ENCODE results near the gene PIGR. TPM values are rescaled to one million over a fixed set of nuclear protein-coding genes. Genes with fewer than 3 reads are reported as not detected.

Gene PIGR
- polyA plus RNA-seq, 2 of the 4 experiments (the other 2 are of a cell fraction) = 0.01 TPM; not detected in 1

GRCh38 chr1:206895325-206895724 lies 50.9 kb downstream of the PIGR start:
- ATAC-seq = peak; percentile 2 to 5; a peak in 2 of 6 replicates
- DNase-seq (ENCODE audit: low read depth in 1 of 2, low spot score in 1 of 2) = peak in 1 of 2 experiments; percentile 40
- TF ChIP-seq KDM5A (IDR thresholded peaks at IDR 0.05) = no peak
- TF ChIP-seq EHF (CRISPR knock-in tag; IDR thresholded peaks at IDR 0.05) = 0 out of 2 replicates have a peak, but pooled peaks have one; percentile 21
- TF ChIP-seq, protein P1, sequence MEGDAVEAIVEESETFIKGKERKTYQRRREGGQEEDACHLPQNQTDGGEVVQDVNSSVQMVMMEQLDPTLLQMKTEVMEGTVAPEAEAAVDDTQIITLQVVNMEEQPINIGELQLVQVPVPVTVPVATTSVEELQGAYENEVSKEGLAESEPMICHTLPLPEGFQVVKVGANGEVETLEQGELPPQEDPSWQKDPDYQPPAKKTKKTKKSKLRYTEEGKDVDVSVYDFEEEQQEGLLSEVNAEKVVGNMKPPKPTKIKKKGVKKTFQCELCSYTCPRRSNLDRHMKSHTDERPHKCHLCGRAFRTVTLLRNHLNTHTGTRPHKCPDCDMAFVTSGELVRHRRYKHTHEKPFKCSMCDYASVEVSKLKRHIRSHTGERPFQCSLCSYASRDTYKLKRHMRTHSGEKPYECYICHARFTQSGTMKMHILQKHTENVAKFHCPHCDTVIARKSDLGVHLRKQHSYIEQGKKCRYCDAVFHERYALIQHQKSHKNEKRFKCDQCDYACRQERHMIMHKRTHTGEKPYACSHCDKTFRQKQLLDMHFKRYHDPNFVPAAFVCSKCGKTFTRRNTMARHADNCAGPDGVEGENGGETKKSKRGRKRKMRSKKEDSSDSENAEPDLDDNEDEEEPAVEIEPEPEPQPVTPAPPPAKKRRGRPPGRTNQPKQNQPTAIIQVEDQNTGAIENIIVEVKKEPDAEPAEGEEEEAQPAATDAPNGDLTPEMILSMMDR (IDR thresholded peaks at IDR 0.05) = no peak
- no peak for TF ChIP-seq MAZ (IDR thresholded peaks at IDR 0.05; ENCODE audit: borderline replicate concordance, low read depth, low read length)
- no peak for TF ChIP-seq ELK1 (IDR thresholded peaks at IDR 0.05; ENCODE audit: low read depth, low read length)
- no peak for FAIRE-seq
- H3K4me3 ChIP-seq = no peak overlapping the region
- CTCF ChIA-PET = interaction anchor here (0.8 to 8.9 kb wide), 7 partner anchors 10 to 169 kb away, joined by 3 to 67 read pairs (median 4); no protein-coding TSS in a partner anchor
- peaks cover 73% of the 10 kb centered on the region for H3K4me1 ChIP-seq
- WGBS (ENCODE audit: missing lambda C conversion rate) = 46% methylated on average over 3 of the region's 3 CpGs
- H3K4me2 ChIP-seq = peak overlapping the region; percentile 57
- H3K27ac ChIP-seq = peak overlapping the region; percentile 41 to 74
- POLR2A ChIA-PET = no interaction called here
- H3K9me3 ChIP-seq = no peaks in the 10 kb centered on the region

- peak overlapping the region; percentile 19; the same call in 2 of the 3 replicates for H3K4me2 ChIP-seq
- POLR2A ChIA-PET = no interaction called here
- H3K4me1 ChIP-seq = peaks cover 72% of the 10 kb centered on the region
- no peak overlapping the region for H3K4me3 ChIP-seq
- FAIRE-seq (no peak), ATAC-seq (no peak), DNase-seq (ENCODE audit: low read depth in 1 of 2, low spot score in 1 of 2) (no peak)
- H3K9me3 ChIP-seq = no peaks in the 10 kb centered on the region
- CTCF ChIA-PET = interaction anchor here (2.5 to 8.9 kb wide), 2 partner anchors 16 to 20 kb away, joined by 9 to 67 read pairs; no protein-coding TSS in a partner anchor
- no peak for TF ChIP-seq EHMT2 (IDR thresholded peaks at IDR 0.05; ENCODE audit: low read depth)
- TF ChIP-seq HDAC2 (IDR thresholded peaks at IDR 0.05) = no peak
- TF ChIP-seq ZC3H11A (IDR thresholded peaks at IDR 0.05) = no peak
- no peak for TF ChIP-seq POLR2AphosphoS2 (conservative IDR thresholded peaks at IDR 0.05; ENCODE audit: low read length)
- TF ChIP-seq, protein P2, sequence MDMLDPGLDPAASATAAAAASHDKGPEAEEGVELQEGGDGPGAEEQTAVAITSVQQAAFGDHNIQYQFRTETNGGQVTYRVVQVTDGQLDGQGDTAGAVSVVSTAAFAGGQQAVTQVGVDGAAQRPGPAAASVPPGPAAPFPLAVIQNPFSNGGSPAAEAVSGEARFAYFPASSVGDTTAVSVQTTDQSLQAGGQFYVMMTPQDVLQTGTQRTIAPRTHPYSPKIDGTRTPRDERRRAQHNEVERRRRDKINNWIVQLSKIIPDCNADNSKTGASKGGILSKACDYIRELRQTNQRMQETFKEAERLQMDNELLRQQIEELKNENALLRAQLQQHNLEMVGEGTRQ (IDR thresholded peaks at IDR 0.05) = no peak
- TF ChIP-seq MAX (IDR thresholded peaks at IDR 0.05) = no peak
- no peak for TF ChIP-seq CBX8 (IDR thresholded peaks at IDR 0.05)
- no peak for TF ChIP-seq FOSB (CRISPR knock-in tag; IDR thresholded peaks at IDR 0.05)
- no peak for TF ChIP-seq TFCP2L1 (CRISPR knock-in tag; IDR thresholded peaks at IDR 0.05)
- TF ChIP-seq, protein P1 (IDR thresholded peaks at IDR 0.05) = no peak
- 90% methylated on average over 2 of the region's 2 CpGs for WGBS (ENCODE audit: missing lambda C conversion rate)
- peak overlapping the region in 1 of 2 experiments; percentile 31; a peak in 1 of 6 replicates for H3K27ac ChIP-seq
Observed at GRCh38 chr1:206893380-206893779, 52.9 kb downstream of the PIGR start.

DNA sequence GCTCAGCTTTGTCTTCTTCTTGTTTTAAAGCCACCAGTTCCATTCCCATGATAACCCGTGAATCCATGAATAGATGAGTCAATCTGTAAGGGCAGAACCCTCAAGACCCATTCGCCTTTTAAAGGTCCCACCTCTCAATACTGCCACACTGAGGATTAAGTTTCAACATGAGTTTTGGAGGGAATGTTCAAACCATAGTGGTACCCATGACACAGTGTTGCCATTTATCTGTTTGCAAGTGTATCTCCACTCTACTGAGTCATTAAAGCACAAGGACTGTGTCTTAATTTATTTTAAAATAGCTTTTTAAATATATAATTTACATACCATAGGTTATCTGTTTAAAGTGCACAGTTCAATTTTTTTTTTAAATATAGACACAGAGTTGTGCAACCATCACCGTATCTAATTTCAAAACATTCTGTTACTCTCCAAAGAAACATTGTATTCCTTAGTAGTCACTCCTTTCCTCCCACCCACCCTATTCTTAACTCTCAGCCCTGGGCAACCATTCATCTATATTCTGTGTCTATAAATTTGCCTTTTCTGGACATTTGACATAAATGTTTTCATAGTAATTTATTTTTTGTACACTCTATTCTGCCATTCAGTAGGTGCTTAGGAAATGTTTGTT lies 53.8 kb downstream of the PIGR start:
- H3K4me1 ChIP-seq = peaks cover 72% of the 10 kb centered on the region
- no peak for DNase-seq (ENCODE audit: low read depth in 1 of 2, low spot score in 1 of 2)
- CTCF ChIA-PET = interaction anchor here (0.9 to 2.5 kb wide), 7 partner anchors 9 to 39 kb away, joined by 3 to 9 read pairs (median 3); no protein-coding TSS in a partner anchor
- WGBS (ENCODE audit: missing lambda C conversion rate) = 64% methylated on average over 3 of the region's 3 CpGs
- H3K4me3 ChIP-seq = no peak overlapping the region
- FAIRE-seq = no peak
- H3K27ac ChIP-seq = peak overlapping the region in 1 of 2 experiments; percentile 51; a peak in 1 of 6 replicates
- no peaks in the 10 kb centered on the region for H3K9me3 ChIP-seq
- peak overlapping the region; percentile 19; the same call in 2 of the 3 replicates for H3K4me2 ChIP-seq
- ATAC-seq = no peak
- POLR2A ChIA-PET = no interaction called here
- no peak for TF ChIP-seq POLR2A (IDR thresholded peaks at IDR 0.05; ENCODE audit: low read length)
- TF ChIP-seq FOSL2 (IDR thresholded peaks at IDR 0.05) = no peak
- no peak for TF ChIP-seq FOSL2 (CRISPR knock-in tag; IDR thresholded peaks at IDR 0.05)
- TF ChIP-seq, protein P3, sequence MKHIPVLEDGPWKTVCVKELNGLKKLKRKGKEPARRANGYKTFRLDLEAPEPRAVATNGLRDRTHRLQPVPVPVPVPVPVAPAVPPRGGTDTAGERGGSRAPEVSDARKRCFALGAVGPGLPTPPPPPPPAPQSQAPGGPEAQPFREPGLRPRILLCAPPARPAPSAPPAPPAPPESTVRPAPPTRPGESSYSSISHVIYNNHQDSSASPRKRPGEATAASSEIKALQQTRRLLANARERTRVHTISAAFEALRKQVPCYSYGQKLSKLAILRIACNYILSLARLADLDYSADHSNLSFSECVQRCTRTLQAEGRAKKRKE (CRISPR knock-in tag; IDR thresholded peaks at IDR 0.05; ENCODE audit: low read depth) = no peak
- no peak for TF ChIP-seq ZFP36 (IDR thresholded peaks at IDR 0.05; ENCODE audit: borderline replicate concordance, partially characterized antibody)
- no peak for TF ChIP-seq PBX3 (IDR thresholded peaks at IDR 0.05)
- no peak for TF ChIP-seq EHF (CRISPR knock-in tag; IDR thresholded peaks at IDR 0.05)
- no peak for TF ChIP-seq CHD2 (IDR thresholded peaks at IDR 0.05; ENCODE audit: low read length, partially characterized antibody)
- no peak for TF ChIP-seq ZC3H11A (IDR thresholded peaks at IDR 0.05)
- no peak for TF ChIP-seq PHF8 (IDR thresholded peaks at IDR 0.05; ENCODE audit: borderline replicate concordance, low read depth)
- no peak for TF ChIP-seq EP300 (IDR thresholded peaks at IDR 0.05)
